ENCODE measurements around the gene MCRS1. TPM values are rescaled to one million over a fixed set of nuclear protein-coding genes. Genes with fewer than 3 reads are reported as not detected.
A peak's percentile ranks its signal among the peaks of the same experiment; 100 is the strongest.

The MCRS1 gene
- total and polyA plus RNA-seq, 4 donors: 35.6 to 55.8 (median 49.0) TPM

DNA sequence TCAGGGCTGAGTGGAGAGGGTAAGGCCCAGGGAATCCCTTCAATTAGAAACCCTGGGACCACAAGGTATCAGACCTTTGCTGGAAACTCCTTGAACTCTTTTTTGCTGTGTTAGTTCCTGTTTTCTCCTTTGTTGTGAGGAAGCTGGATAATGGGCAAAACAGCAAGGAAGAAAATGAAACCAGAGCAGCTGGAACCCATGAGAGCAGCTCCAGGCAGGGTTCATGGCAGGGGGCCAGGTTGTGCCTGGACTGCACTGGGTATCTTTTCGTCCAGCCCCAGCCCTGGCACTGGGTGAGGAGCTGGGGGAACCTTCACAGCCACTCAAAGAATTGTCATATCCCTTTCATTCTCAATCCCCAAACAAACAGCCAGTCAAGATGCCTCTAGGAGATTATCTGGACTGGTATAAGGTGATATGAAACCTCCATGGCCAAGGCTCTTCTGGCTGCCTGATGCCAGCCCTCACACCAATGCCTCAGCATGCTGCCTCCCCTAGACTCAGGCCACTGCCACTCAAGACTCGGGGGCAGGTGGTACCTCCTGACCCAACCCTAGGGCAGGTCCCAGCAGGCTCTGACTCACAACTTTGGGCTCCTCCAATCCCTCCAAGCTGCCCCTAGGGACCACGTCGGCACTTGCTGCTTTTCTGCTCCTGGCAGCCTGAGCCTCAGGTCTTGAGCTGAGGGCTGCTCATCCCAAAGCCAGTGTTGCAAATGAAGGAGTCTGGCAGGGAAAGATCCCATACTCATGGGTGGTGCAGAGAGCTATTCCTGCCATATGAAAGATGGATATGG lies 21.0 kb upstream of the MCRS1 start:
- H3K9ac ChIP-seq (ENCODE audit: insufficient read depth in 1 of 2, low read length in 2 of 2): no peak overlapping the region
- 80 to 83% methylated on average over 4 of the region's 4 CpGs for WGBS, 2 donors
- ATAC-seq (ENCODE audit: insufficient read depth, low FRiP score): no peak
- DNase-seq: no peak
- H3K9me3 ChIP-seq (ENCODE audit: control insufficient read depth in 4 of 4, insufficient read depth in 3 of 4, low read length in 3 of 4): peaks cover 0 to 3% (median 0%) of the 10 kb centered on the region in 4 donors
- H3K4me3 ChIP-seq: no peak overlapping the region
- H3K4me1 ChIP-seq (ENCODE audit: control insufficient read depth in 5 of 5, insufficient read depth in 5 of 5, low read length in 5 of 5): peaks cover 0 to under 1% (median 0%) of the 10 kb centered on the region in 5 donors
- H3K27me3 ChIP-seq (ENCODE audit: control insufficient read depth in 3 of 3, insufficient read depth in 3 of 3, low read length in 2 of 3): no peaks in the 10 kb centered on the region
- H3K27ac ChIP-seq (ENCODE audit: low read depth in 1 of 2, low read length in 1 of 2): no peak overlapping the region
- TF ChIP-seq, protein P1, sequence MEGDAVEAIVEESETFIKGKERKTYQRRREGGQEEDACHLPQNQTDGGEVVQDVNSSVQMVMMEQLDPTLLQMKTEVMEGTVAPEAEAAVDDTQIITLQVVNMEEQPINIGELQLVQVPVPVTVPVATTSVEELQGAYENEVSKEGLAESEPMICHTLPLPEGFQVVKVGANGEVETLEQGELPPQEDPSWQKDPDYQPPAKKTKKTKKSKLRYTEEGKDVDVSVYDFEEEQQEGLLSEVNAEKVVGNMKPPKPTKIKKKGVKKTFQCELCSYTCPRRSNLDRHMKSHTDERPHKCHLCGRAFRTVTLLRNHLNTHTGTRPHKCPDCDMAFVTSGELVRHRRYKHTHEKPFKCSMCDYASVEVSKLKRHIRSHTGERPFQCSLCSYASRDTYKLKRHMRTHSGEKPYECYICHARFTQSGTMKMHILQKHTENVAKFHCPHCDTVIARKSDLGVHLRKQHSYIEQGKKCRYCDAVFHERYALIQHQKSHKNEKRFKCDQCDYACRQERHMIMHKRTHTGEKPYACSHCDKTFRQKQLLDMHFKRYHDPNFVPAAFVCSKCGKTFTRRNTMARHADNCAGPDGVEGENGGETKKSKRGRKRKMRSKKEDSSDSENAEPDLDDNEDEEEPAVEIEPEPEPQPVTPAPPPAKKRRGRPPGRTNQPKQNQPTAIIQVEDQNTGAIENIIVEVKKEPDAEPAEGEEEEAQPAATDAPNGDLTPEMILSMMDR (IDR thresholded peaks at IDR 0.05; ENCODE audit: control extremely low read depth, extremely low read depth): no peak
- peaks cover 0 to 13% (median 10%) of the 10 kb centered on the region in 4 donors for H3K36me3 ChIP-seq (ENCODE audit: control insufficient read depth in 4 of 4, insufficient read depth in 4 of 4, low read length in 4 of 4)

DNA sequence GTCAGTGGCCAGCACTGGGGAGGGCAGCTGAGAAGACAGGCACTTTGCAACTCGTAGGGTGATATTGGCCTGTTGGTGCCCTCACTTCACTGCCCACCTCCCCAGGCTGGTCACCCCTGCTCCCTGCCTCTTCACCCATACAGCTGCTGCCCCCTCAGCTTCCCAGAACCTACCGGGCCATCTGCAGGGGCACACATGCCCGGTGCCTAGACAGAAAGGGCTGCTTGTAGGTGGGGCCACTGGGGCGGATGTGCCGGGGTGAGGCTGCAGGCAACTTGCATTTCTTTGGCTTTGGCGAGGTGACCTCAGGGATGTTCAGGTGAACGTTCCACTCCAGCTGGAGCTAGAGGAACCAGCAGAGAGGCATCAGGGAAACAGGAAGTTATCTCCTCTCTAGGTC lies 20.3 kb upstream of the MCRS1 start:
- Histone ChIP-seq H3K9ac (ENCODE audit: insufficient read depth in 1 of 2, low read length in 2 of 2) (no peak overlapping the region), H3K4me1 (ENCODE audit: control insufficient read depth in 5 of 5, insufficient read depth in 5 of 5, low read length in 5 of 5) (peaks cover 0 to 6% (median 0%) of the 10 kb centered on the region in 5 donors), H3K36me3 (ENCODE audit: control insufficient read depth in 4 of 4, insufficient read depth in 4 of 4, low read length in 4 of 4) (peaks cover 0 to 11% (median 11%) of the 10 kb centered on the region in 4 donors), H3K9me3 (ENCODE audit: control insufficient read depth in 4 of 4, insufficient read depth in 3 of 4, low read length in 3 of 4) (peaks cover 0 to 3% (median 0%) of the 10 kb centered on the region in 4 donors), H3K27me3 (ENCODE audit: control insufficient read depth in 3 of 3, insufficient read depth in 3 of 3, low read length in 2 of 3) (no peaks in the 10 kb centered on the region), H3K4me3 (no peak overlapping the region), H3K27ac (ENCODE audit: low read depth in 1 of 2, low read length in 1 of 2) (no peak overlapping the region)
- TF ChIP-seq, protein P1 (IDR thresholded peaks at IDR 0.05; ENCODE audit: control extremely low read depth, extremely low read depth): no peak
- 86 to 90% methylated on average over 7 of the region's 7 CpGs for WGBS, 2 donors
- DNase-seq (no peak), ATAC-seq (ENCODE audit: insufficient read depth, low FRiP score) (no peak)

DNA sequence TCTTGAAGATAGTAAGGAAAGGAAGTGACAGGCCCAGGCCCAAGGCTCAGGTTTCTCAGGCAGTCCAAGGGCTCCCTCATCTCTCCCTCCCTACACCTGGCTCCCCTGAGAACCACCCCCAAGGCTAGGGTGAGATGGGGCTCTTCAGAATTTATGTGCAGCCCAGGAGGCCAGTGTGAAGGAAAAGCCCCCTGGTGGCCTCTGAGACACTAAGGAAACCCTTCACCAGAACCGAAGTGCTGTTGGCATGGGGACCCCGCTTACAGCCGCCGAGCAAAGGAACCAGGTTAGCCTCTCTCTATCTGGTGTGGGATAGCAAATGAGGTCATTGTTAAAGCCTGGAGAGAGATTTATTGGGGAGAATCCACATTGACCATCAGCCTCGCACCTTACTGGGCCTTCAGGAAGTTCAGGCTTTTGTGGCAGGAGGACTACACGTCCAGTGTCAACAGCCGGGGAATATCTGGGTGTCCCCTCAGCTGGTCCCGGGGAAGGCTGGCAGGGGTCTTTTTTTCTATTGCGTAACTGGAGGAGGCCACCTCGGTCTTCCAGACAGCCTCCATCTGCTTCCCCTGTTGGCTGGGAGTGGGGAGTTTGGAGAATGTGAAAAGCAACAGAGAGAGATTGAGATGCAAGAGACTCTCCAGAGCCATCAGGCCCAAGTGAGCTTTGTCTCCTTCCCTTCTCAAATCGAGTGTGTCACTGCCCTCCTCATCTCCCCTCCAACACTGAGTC lies 19.4 kb upstream of the MCRS1 start:
- H3K9ac ChIP-seq (ENCODE audit: insufficient read depth in 1 of 2, low read length in 2 of 2): no peak overlapping the region
- WGBS, 2 donors: 83 to 86% methylated on average over 11 of the region's 11 CpGs
- no peaks in the 10 kb centered on the region for H3K27me3 ChIP-seq (ENCODE audit: control insufficient read depth in 3 of 3, insufficient read depth in 3 of 3, low read length in 2 of 3)
- ATAC-seq (ENCODE audit: insufficient read depth, low FRiP score) (no peak), DNase-seq (peak in 1 of 3 donors; percentile 21)
- no peak overlapping the region for H3K4me3 ChIP-seq
- H3K36me3 ChIP-seq (ENCODE audit: control insufficient read depth in 4 of 4, insufficient read depth in 4 of 4, low read length in 4 of 4): peaks cover 0 to 11% (median 9%) of the 10 kb centered on the region in 4 donors
- H3K27ac ChIP-seq (ENCODE audit: low read depth in 1 of 2, low read length in 1 of 2): no peak overlapping the region
- TF ChIP-seq, protein P1 (IDR thresholded peaks at IDR 0.05; ENCODE audit: control extremely low read depth, extremely low read depth): no peak
- peaks cover 0 to 16% (median 6%) of the 10 kb centered on the region in 5 donors for H3K4me1 ChIP-seq (ENCODE audit: control insufficient read depth in 5 of 5, insufficient read depth in 5 of 5, low read length in 5 of 5)
- peaks cover 0 to 3% (median 0%) of the 10 kb centered on the region in 4 donors for H3K9me3 ChIP-seq (ENCODE audit: control insufficient read depth in 4 of 4, insufficient read depth in 3 of 4, low read length in 3 of 4)

All from lung (tissue), 12 donors.